ENCODE data around the gene PCDH9.

DNA sequence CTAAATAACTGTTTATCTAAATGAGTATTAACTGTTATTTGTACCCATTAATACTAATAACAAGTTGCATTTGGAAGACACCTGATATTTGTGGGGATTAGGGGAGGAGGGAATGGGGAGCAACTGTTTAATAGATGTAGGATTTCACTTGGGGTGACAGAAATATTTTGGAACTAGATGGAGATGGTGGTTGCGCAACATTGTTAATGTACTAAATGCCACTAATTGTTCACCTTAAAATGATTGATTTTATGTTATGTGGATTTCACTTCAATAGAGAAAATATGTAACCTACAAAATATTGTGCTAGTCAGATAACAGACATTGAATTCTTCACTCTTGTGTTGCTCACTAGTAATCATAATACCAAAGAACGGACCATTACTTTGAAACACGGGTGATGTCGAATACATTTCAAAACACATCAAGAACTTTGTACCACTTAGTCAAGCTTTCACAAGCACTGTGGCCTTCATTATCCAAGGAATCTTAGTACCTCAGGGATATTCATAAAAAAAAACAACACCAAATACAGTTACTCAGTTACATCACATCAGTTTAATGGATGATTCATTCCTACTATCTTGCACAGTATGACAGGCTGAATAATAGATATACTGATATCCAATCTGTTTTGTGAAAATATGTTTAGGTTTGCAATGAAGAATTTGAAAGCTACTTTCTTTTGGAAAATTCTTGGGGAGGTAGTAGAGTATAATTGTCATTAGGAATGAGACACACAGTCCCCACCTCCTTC lies 721.8 kb downstream of the PCDH9 start:
- TF ChIP-seq EZH2phosphoT487 (IDR thresholded peaks at IDR 0.05; ENCODE audit: borderline replicate concordance) (no peak), CTCF (conservative IDR thresholded peaks at IDR 0.05; ENCODE audit: low read length) (no peak)

Measured in Loucy (cell line).